Kidney (tissue), 14 donors: ENCODE results near the gene NRSN2. TPM values are rescaled to one million over a fixed set of nuclear protein-coding genes. Genes with fewer than 3 reads are reported as not detected.

Source experiments
- DNase-seq, 5 donors: peaks; one replicate each; pipeline ENCODE4 v3.0.0-alpha.2; 2013 to 2020
- FAIRE-seq: peaks from 2 replicates; lab custom pipeline; 2012; peaks lifted over from hg19 to GRCh38; lab: Jason Lieb, UNC
- H3K27ac ChIP-seq, 2 donors: one replicate each; pipeline ENCODE4 v1.7.0; 2013; ENCODE audit warnings: low read depth in 2 of 2, low read length in 2 of 2, inconsistent platforms in 1 of 2
- H3K27me3 ChIP-seq: one replicate; pipeline ENCODE4 v1.7.1; 2013; ENCODE audit warnings: low read length, inconsistent platforms; ENCODE audit not compliant: control insufficient read depth, insufficient read depth
- H3K36me3 ChIP-seq, 3 donors: one replicate each; pipeline versions ENCODE4 v1.7.0 to v1.7.1; 2013; ENCODE audit warnings: low read length in 3 of 3, control low read depth in 1 of 3, inconsistent platforms in 1 of 3; ENCODE audit not compliant: insufficient read depth in 3 of 3, control insufficient read depth in 2 of 3
- H3K4me1 ChIP-seq, 3 donors: one replicate each; pipeline versions ENCODE4 v1.7.0 to v1.7.1; 2013; ENCODE audit warnings: low read length in 3 of 3, inconsistent platforms in 1 of 3, low read depth in 1 of 3; ENCODE audit not compliant: control insufficient read depth in 2 of 3, insufficient read depth in 2 of 3
- H3K4me3 ChIP-seq, 3 donors: one replicate each; pipeline versions ENCODE4 v1.7.0 to v1.8.1; 2013; ENCODE audit warnings: low read length in 3 of 3, control low read depth in 1 of 3, inconsistent platforms in 1 of 3
- H3K9ac ChIP-seq, 3 donors: one replicate each; pipeline versions ENCODE4 v1.7.0 to v1.7.1; 2013; ENCODE audit warnings: low read length in 3 of 3, control low read depth in 1 of 3, inconsistent platforms in 1 of 3
- H3K9me3 ChIP-seq, 3 donors: one replicate each; pipeline versions ENCODE4 v1.7.0 to v1.7.1; 2013; ENCODE audit warnings: low read length in 3 of 3, control low read depth in 1 of 3, inconsistent platforms in 1 of 3; ENCODE audit not compliant: control insufficient read depth in 2 of 3, insufficient read depth in 1 of 3
- CTCF ChIP-seq: IDR thresholded peaks from 3 replicates; pipeline ENCODE4 v1.5.1; 2012; ENCODE audit warnings: mild to moderate bottlenecking, moderate library complexity, borderline replicate concordance; ENCODE audit not compliant: insufficient read depth; ENCODE audit errors: extremely low read depth
- intact Hi-C: fragments of 100-400 bp; cut with DNase I; formaldehyde crosslinking; loops from one replicate; pipeline ENCODE4 v1.11.1; 2022
- polyA plus RNA-seq: library from polyadenylated mRNA; stranded (reverse); fragments of 350-450 nt; fragmentation: Illumina TruSeq; extraction: RNeasy Lipid Tissue Mini Kit (QIAGEN cat#74804); gene quantifications from one replicate; pipeline ENCODE4 v1.2.3, GENCODE V29; 2014; ENCODE audit warnings: low read depth, low replicate concordance; ENCODE audit not compliant: insufficient read depth
- total RNA-seq: library from RNA; stranded (reverse); fragmentation: NEBNext Ultra II Directional; extraction: Animal tissue kit (Norgen Biotek cat#: 25700); gene quantifications from one replicate; pipeline ENCODE4 v1.2.1, GENCODE V29; 2021
- donor health status: control.
- donor health status: control.
- donor health status: control.
- donor health status: control.
- donor health status: control.
- donor health status: DM: yes; HTN: yes; CAD: no.
- donor health status: Normal renal cell carcinoma (clear cell type).

NRSN2 gene
- total and polyA plus RNA-seq, 2 donors from 2014 or later = 48.1 to 50.0 TPM

- no peak for DNase-seq
- Histone ChIP-seq H3K36me3 (peaks cover 0 to 3% (median 0%) of the 10 kb centered on the region in 3 donors), H3K27me3 (no peaks in the 10 kb centered on the region), H3K27ac (no peak overlapping the region), H3K9me3 (no peaks in the 10 kb centered on the region), H3K9ac (no peak overlapping the region), H3K4me1 (no peaks in the 10 kb centered on the region), H3K4me3 (no peak overlapping the region)
- FAIRE-seq = no peak
- TF ChIP-seq CTCF = no peak
- intact Hi-C loops = no loop called here
Observed at GRCh38 chr20:399182-399707, 52.3 kb downstream of the NRSN2 start.

GRCh38 chr20:400128-400453 is 53.2 kb downstream of the NRSN2 start:
- Histone ChIP-seq H3K4me1 (no peaks in the 10 kb centered on the region), H3K27me3 (no peaks in the 10 kb centered on the region), H3K4me3 (no peak overlapping the region), H3K27ac (no peak overlapping the region), H3K9me3 (no peaks in the 10 kb centered on the region), H3K9ac (no peak overlapping the region), H3K36me3 (peaks cover 0 to 3% (median 0%) of the 10 kb centered on the region in 3 donors)
- TF ChIP-seq CTCF = no peak
- DNase-seq (peak in 1 of 5 donors; percentile 27), FAIRE-seq (no peak)
- intact Hi-C loops = no loop called here

GRCh38 chr20:400454-401275 is 53.8 kb downstream of the NRSN2 start:
- peak in 2 of 5 donors; percentile 10 to 31 for DNase-seq
- H3K36me3 ChIP-seq = peaks cover 0 to 3% (median 0%) of the 10 kb centered on the region in 3 donors
- no peak overlapping the region for H3K9ac ChIP-seq
- no peaks in the 10 kb centered on the region for H3K27me3 ChIP-seq
- TF ChIP-seq CTCF = no peak
- H3K9me3 ChIP-seq = no peaks in the 10 kb centered on the region
- intact Hi-C loops = no loop called here
- H3K27ac ChIP-seq = no peak overlapping the region
- FAIRE-seq = no peak
- no peak overlapping the region for H3K4me3 ChIP-seq
- no peaks in the 10 kb centered on the region for H3K4me1 ChIP-seq
